IMR-90 (cell line): ENCODE measurements around the gene PSMC4. TPM values are rescaled to one million over a fixed set of nuclear protein-coding genes. Genes with fewer than 3 reads are reported as not detected.

Source experiments
- ATAC-seq: fragments of 200-7000 bp; cut with Tn5 transposase; 2 replicates; pipeline ENCODE4 v1.9.1; 2020; ENCODE audit warnings: low read depth, mild to moderate bottlenecking, moderate library complexity
- BruUV-seq: library from RNA; stranded (reverse); fragments of 400-500 nt; replicated peaks from 2 replicates; lab custom pipeline; 2021; lab: Mats Ljungman, UMichigan
- CTCF ChIA-PET: fragments of 300-600 bp; formaldehyde crosslinking; extraction: SDS; loops from one replicate; lab custom pipeline; 2021; ENCODE audit warnings: antibody characterized with exemption; lab: Yijun Ruan, JAX
- POLR2A ChIA-PET: fragments of 300-600 bp; sonication (Branson Sonifier 250); formaldehyde crosslinking; loops from one replicate; lab custom pipeline; 2022; ENCODE audit warnings: antibody characterized with exemption; ENCODE audit not compliant: unreplicated experiment; lab: Charles Lee
- DNase-seq: peaks from one replicate; pipeline ENCODE4 v3.0.0; 2013
- H2AFZ ChIP-seq: replicated peaks from 2 replicates; pipeline ENCODE3; 2013; ENCODE audit warnings: low read length, mild to moderate bottlenecking; ENCODE audit not compliant: poor library complexity
- H2AK5ac ChIP-seq: 2 replicates; pipeline ENCODE4 v1.6.1; 2013; ENCODE audit warnings: low read depth, low read length, inconsistent platforms
- H2AK9ac ChIP-seq: replicated peaks from 2 replicates; pipeline ENCODE3; 2013; ENCODE audit warnings: mild to moderate bottlenecking, low read depth, low read length, moderate library complexity; ENCODE audit not compliant: poor library complexity
- H2BK120ac ChIP-seq: 2 replicates; pipeline ENCODE4 v1.6.1; 2013; ENCODE audit warnings: low read depth, low read length, inconsistent platforms
- H2BK15ac ChIP-seq: 3 replicates; pipeline ENCODE4 v1.6.1; 2013; ENCODE audit warnings: low read depth, low read length, inconsistent platforms
- H2BK20ac ChIP-seq: 2 replicates; pipeline ENCODE4 v1.6.1; 2013; ENCODE audit warnings: low read depth, mild to moderate bottlenecking, inconsistent platforms, low read length, moderate library complexity
- H2BK5ac ChIP-seq: 2 replicates; pipeline ENCODE4 v1.6.1; 2013; ENCODE audit warnings: mild to moderate bottlenecking, low read depth, low read length, inconsistent platforms; ENCODE audit not compliant: poor library complexity, severe bottlenecking
- H3K14ac ChIP-seq: replicated peaks from 2 replicates; pipeline ENCODE4 v1.6.1; 2013; ENCODE audit warnings: low read depth, low read length, inconsistent platforms
- H3K18ac ChIP-seq: 2 replicates; pipeline ENCODE4 v1.6.1; 2013; ENCODE audit warnings: low read depth, low read length, control low read depth
- H3K23ac ChIP-seq: 2 replicates; pipeline ENCODE4 v1.6.1; 2013; ENCODE audit warnings: low read depth, low read length, inconsistent platforms
- H3K27ac ChIP-seq: 2 replicates; pipeline ENCODE4 v1.5.1; 2013; ENCODE audit warnings: mild to moderate bottlenecking, control low read depth, low read length; ENCODE audit not compliant: insufficient read depth
- H3K27me3 ChIP-seq: 2 replicates; pipeline ENCODE4 v1.6.1; 2013; ENCODE audit warnings: low read length; ENCODE audit not compliant: control insufficient read depth, insufficient read depth
- H3K36me3 ChIP-seq: 2 replicates; pipeline ENCODE4 v1.6.1; 2013; ENCODE audit warnings: low read length, mixed read lengths; ENCODE audit not compliant: control insufficient read depth, insufficient read depth
- H3K4ac ChIP-seq: 2 replicates; pipeline ENCODE4 v1.6.1; 2013; ENCODE audit warnings: low read depth, low read length, inconsistent platforms
- H3K4me1 ChIP-seq: 2 replicates; pipeline ENCODE4 v1.6.1; 2013; ENCODE audit warnings: low read length, mixed read lengths; ENCODE audit not compliant: control insufficient read depth, insufficient read depth
- H3K4me2 ChIP-seq: 2 replicates; pipeline ENCODE4 v1.6.1; 2013; ENCODE audit warnings: low read depth, mild to moderate bottlenecking, control low read depth, low read length, moderate library complexity
- H3K4me3 ChIP-seq: 2 replicates; pipeline ENCODE4 v1.5.1; 2013; ENCODE audit warnings: low read depth, mild to moderate bottlenecking, control low read depth, low read length, moderate library complexity; ENCODE audit not compliant: insufficient read depth
- H3K56ac ChIP-seq: 2 replicates; pipeline ENCODE4 v1.6.1; 2013; ENCODE audit warnings: low read length, inconsistent platforms; ENCODE audit not compliant: insufficient read depth; ENCODE audit errors: extremely low read depth
- H3K79me1 ChIP-seq, 2 experiments: 2 replicates each; pipeline ENCODE4 v1.6.1; 2013; ENCODE audit warnings: low read length in 2 of 2, inconsistent platforms in 1 of 2, low read depth in 1 of 2
- H3K9ac ChIP-seq: 2 replicates; pipeline ENCODE4 v1.6.1; 2013; ENCODE audit warnings: low read depth, low read length, control low read depth
- H3K9me1 ChIP-seq: 2 replicates; pipeline ENCODE4 v1.6.1; 2013; ENCODE audit warnings: low read length, inconsistent platforms; ENCODE audit not compliant: insufficient read depth
- H3K9me3 ChIP-seq: 2 replicates; pipeline ENCODE4 v1.6.1; 2013; ENCODE audit warnings: low read length; ENCODE audit not compliant: control insufficient read depth, insufficient read depth
- H4K20me1 ChIP-seq: 2 replicates; pipeline ENCODE4 v1.6.1; 2013; ENCODE audit warnings: low read length, inconsistent platforms; ENCODE audit not compliant: insufficient read depth
- H4K5ac ChIP-seq: 2 replicates; pipeline ENCODE4 v1.6.1; 2013; ENCODE audit warnings: mild to moderate bottlenecking, low read depth, low read length, control low read depth
- H4K8ac ChIP-seq, 2 experiments: 2 replicates each; pipeline ENCODE4 v1.6.1; 2013; ENCODE audit warnings: low read depth in 2 of 2, low read length in 2 of 2, control low read depth in 1 of 2, inconsistent platforms in 1 of 2
- H4K91ac ChIP-seq: 2 replicates; pipeline ENCODE4 v1.6.1; 2013; ENCODE audit warnings: low read depth, low read length, inconsistent platforms; ENCODE audit not compliant: insufficient read depth
- BHLHE40 ChIP-seq: fragments of 150-350 bp; IDR thresholded peaks from 2 replicates; pipeline ENCODE4 v1.6.1; 2016; ENCODE audit warnings: mild to moderate bottlenecking, low read depth, low read length
- CEBPB ChIP-seq: IDR thresholded peaks from 2 replicates; pipeline ENCODE4 v1.6.1; 2012; ENCODE audit warnings: low read depth, low read length, improper control_type of control experiment
- CHD1 ChIP-seq: IDR thresholded peaks from 2 replicates; pipeline ENCODE4 v1.6.1; 2012; ENCODE audit warnings: low read depth, low read length, improper control_type of control experiment
- FOS ChIP-seq: fragments of 150-350 bp; IDR thresholded peaks from 2 replicates; pipeline ENCODE4 v1.6.1; 2016; ENCODE audit warnings: low read depth, low read length
- MAFK ChIP-seq: IDR thresholded peaks from 2 replicates; pipeline ENCODE4 v1.6.1; 2012; ENCODE audit warnings: low read depth, low read length, improper control_type of control experiment
- MAZ ChIP-seq: IDR thresholded peaks from 2 replicates; pipeline ENCODE4 v1.6.1; 2012; ENCODE audit warnings: low read depth, mild to moderate bottlenecking, low read length, improper control_type of control experiment, moderate library complexity, borderline replicate concordance
- MXI1 ChIP-seq: IDR thresholded peaks from 2 replicates; pipeline ENCODE4 v1.6.1; 2012; ENCODE audit warnings: low read depth, mild to moderate bottlenecking, low read length, moderate library complexity, borderline replicate concordance
- NFE2L2 ChIP-seq: fragments of 150-350 bp; IDR thresholded peaks from 2 replicates; pipeline ENCODE4 v1.6.1; 2016; ENCODE audit warnings: low read depth, mild to moderate bottlenecking, low read length
- RAD21 ChIP-seq: IDR thresholded peaks from 2 replicates; pipeline ENCODE4 v1.6.1; 2012; ENCODE audit warnings: low read length, improper control_type of control experiment
- RCOR1 ChIP-seq: IDR thresholded peaks from 2 replicates; pipeline ENCODE4 v1.6.1; 2012; ENCODE audit warnings: mild to moderate bottlenecking, low read length, improper control_type of control experiment; ENCODE audit not compliant: insufficient replicate concordance
- RFX5 ChIP-seq: IDR thresholded peaks from 2 replicates; pipeline ENCODE4 v1.8.0; 2012; ENCODE audit warnings: low read depth, mild to moderate bottlenecking, low read length, moderate library complexity
- SMC3 ChIP-seq: fragments of 150-350 bp; IDR thresholded peaks from 2 replicates; pipeline ENCODE4 v1.6.1; 2016; ENCODE audit warnings: low read depth, mild to moderate bottlenecking, antibody characterized with exemption, low read length, moderate library complexity
- WGBS, 2 experiments: methylation state at CpG; one replicate each; pipeline versions ENCODE4 v1.1.5 to v1.1.7; 2013; ENCODE audit warnings: missing lambda C conversion rate in 2 of 2; ENCODE audit not compliant: insufficient read length in 1 of 2; ENCODE audit errors: extremely low coverage in 2 of 2; 5-methylcytosine and 5-hydroxymethylcytosine counted together
- dilution Hi-C: fragments of 300-500 bp; cut with HindIII; formaldehyde crosslinking; loops from one replicate; pipeline ENCODE4 v1.14.3; 2018; ENCODE audit warnings: low sequenced_read_pairs; ENCODE audit not compliant: unreplicated experiment
- in situ Hi-C: fragments of 300-500 bp; cut with MboI; formaldehyde crosslinking; loops from 3 replicates; pipeline ENCODE4 v1.14.3; 2019; ENCODE audit warnings: low sequenced_read_pairs, inconsistent platforms, mixed read lengths
- intact Hi-C: fragments of 100-400 bp; cut with micrococcal nuclease; formaldehyde crosslinking; loops from 2 replicates; pipeline ENCODE4 v1.10.0; 2022
- polyA plus RNA-seq, 3 experiments: library from polyadenylated mRNA; depleted of rRNA; stranded (reverse); fragments of >200 nt; gene quantifications; 2 replicates each; pipeline ENCODE4 v1.2.3, GENCODE V29; 2012; ENCODE audit warnings: low replicate concordance in 1 of 3
- total RNA-seq: library from RNA; depleted of rRNA; stranded (reverse); fragments of >200 nt; gene quantifications from 2 replicates; pipeline ENCODE4 v1.2.3, GENCODE V29; 2012
- TF ChIP-seq, protein P1 (sequence below): conservative IDR thresholded peaks from 2 replicates; pipeline ENCODE4 v1.5.1; 2012; ENCODE audit warnings: mild to moderate bottlenecking, low read depth, low read length, improper control_type of control experiment
- TF ChIP-seq, protein P2 (sequence below): fragments of 150-350 bp; IDR thresholded peaks from 2 replicates; pipeline ENCODE4 v1.6.1; 2016; ENCODE audit warnings: low read depth, mild to moderate bottlenecking, low read length, moderate library complexity, borderline replicate concordance

The PSMC4 gene
- total and polyA plus RNA-seq, 2 of the 4 experiments (the other 2 are of a cell fraction), result 148 to 216 TPM

DNA sequence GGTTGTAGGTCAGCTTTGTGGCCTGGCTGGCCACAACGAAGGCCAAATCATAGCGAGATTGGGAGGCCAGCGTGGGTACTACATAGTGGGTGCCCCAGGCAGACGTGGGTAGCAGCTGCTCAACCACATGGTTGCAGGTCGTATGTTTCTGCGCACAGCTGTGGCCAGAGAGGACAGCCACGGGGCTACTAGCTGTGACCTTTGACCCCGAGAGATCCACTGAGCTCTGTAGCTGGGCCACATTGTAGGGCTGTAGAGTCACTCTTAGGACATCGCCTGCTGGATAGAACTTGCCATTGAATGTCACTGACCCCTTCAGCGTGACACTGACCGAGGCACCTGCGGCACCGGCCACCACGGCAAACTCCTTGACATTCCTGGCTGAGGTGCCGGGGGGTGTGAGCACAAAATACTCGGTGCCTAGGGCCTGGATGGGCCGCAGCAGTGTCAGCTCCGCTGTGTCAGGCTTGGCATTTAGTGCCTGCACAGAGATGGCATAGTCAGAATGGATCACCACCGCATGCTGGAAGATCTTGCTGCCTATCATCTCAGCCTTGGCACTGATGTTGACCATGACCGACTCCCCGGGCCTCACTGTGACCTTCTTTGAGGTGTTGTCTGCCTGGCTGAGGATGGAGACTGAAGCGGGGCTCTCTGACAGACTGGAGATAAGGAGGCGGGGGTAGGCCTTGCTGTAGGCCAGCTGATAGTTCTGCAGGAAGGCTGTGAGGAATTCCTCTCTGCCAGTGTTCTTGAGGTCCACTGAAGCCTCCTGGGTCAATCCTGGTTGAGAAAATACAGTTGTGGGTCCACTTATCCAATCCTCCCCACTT lies 43.2 kb upstream of the PSMC4 start (continued):
- no peak for TF ChIP-seq RCOR1

GRCh38 chr19:39928357-39928725 lies 42.6 kb upstream of the PSMC4 start:
- Histone ChIP-seq H2BK5ac (no peak overlapping the region), H3K9ac (no peak overlapping the region), H2BK15ac (no peak overlapping the region), H3K23ac (no peak overlapping the region), H3K27me3 (no peaks in the 10 kb centered on the region), H3K56ac (no peak overlapping the region), H3K4ac (no peak overlapping the region), H3K18ac (no peak overlapping the region), H3K79me1 (no peaks in the 10 kb centered on the region), H2AK5ac (no peak overlapping the region), H3K27ac (no peak overlapping the region), H3K36me3 (no peaks in the 10 kb centered on the region), H2BK20ac (no peak overlapping the region), H4K8ac (no peak overlapping the region), H3K4me3 (no peak overlapping the region), H2BK120ac (no peak overlapping the region), H3K4me2 (no peak overlapping the region), H2AK9ac (no peak overlapping the region), H4K20me1 (no peaks in the 10 kb centered on the region), H3K9me1 (no peaks in the 10 kb centered on the region), H4K91ac (no peak overlapping the region), H4K5ac (no peak overlapping the region), H3K9me3 (no peaks in the 10 kb centered on the region), H3K4me1 (no peaks in the 10 kb centered on the region), H3K14ac (no peak overlapping the region), H2AFZ (no peak overlapping the region)
- POLR2A ChIA-PET, result no interaction called here
- no TSS peak for BruUV-seq
- no peak for ATAC-seq
- no peak for DNase-seq
- in situ Hi-C loops (no loop called here), intact Hi-C loops (no loop called here), dilution Hi-C loops (no loop called here)
- no CpG with 5 or more reads among the region's 3 CpGs for WGBS, 2 experiments
- CTCF ChIA-PET, result no interaction called here
- TF ChIP-seq MXI1, result no peak
- no peak for TF ChIP-seq MAZ
- no peak for TF ChIP-seq FOS
- no peak for TF ChIP-seq CHD1
- TF ChIP-seq, protein P1, sequence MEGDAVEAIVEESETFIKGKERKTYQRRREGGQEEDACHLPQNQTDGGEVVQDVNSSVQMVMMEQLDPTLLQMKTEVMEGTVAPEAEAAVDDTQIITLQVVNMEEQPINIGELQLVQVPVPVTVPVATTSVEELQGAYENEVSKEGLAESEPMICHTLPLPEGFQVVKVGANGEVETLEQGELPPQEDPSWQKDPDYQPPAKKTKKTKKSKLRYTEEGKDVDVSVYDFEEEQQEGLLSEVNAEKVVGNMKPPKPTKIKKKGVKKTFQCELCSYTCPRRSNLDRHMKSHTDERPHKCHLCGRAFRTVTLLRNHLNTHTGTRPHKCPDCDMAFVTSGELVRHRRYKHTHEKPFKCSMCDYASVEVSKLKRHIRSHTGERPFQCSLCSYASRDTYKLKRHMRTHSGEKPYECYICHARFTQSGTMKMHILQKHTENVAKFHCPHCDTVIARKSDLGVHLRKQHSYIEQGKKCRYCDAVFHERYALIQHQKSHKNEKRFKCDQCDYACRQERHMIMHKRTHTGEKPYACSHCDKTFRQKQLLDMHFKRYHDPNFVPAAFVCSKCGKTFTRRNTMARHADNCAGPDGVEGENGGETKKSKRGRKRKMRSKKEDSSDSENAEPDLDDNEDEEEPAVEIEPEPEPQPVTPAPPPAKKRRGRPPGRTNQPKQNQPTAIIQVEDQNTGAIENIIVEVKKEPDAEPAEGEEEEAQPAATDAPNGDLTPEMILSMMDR, result no peak
- no peak for TF ChIP-seq MAFK
- no peak for TF ChIP-seq RFX5
- no peak for TF ChIP-seq BHLHE40
- no peak for TF ChIP-seq NFE2L2
- TF ChIP-seq RCOR1, result no peak
- no peak for TF ChIP-seq CEBPB
- TF ChIP-seq SMC3, result no peak
- no peak for TF ChIP-seq RAD21
- TF ChIP-seq, protein P2, sequence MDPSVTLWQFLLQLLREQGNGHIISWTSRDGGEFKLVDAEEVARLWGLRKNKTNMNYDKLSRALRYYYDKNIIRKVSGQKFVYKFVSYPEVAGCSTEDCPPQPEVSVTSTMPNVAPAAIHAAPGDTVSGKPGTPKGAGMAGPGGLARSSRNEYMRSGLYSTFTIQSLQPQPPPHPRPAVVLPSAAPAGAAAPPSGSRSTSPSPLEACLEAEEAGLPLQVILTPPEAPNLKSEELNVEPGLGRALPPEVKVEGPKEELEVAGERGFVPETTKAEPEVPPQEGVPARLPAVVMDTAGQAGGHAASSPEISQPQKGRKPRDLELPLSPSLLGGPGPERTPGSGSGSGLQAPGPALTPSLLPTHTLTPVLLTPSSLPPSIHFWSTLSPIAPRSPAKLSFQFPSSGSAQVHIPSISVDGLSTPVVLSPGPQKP, result no peak
